Kidney capillary endothelial cell (primary cell): Measurements from ENCODE around the gene INO80D.
A peak's percentile ranks its signal among the peaks of the same experiment; 100 is the strongest.
"Not testable (repeated sequence)": the region's sequence is repeated elsewhere in the genome, so short reads cannot be mapped to it uniquely, and the experiment has no call there.

Experiments used
- DNase-seq: peaks from one replicate; pipeline ENCODE4 v3.0.0-alpha.2; 2018; ENCODE audit warnings: low spot score

The INO80D gene

DNA sequence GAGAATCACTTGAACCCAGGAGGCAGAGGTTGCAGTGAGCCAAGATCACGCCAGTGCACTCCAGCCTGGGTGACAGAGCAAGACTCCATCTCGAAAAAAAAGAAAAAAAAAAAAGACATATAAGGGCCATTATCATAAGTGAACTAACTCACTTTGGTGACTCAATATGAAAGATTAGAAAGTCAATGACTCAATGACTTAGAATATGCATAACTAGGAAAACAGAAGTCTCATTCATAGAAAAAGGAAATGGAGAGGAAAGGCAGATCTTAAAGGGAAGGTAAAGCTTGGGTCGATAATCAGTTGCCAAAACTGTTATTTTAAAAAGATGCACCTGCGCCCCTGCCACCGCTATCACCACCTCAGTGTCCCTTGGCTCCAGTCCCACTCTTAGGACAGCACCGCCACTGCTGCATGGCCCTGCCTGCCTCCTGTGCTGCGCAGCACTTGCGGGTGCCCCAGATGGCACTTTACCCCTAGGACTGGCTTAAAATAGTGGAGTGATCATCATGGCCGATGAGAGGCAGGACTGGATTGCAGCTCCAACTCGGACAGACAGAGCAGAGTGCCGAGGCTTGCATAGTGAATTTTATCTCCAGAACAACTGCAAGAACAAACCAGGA lies 54.7 kb downstream of the INO80D start:
- peak; percentile 10 for DNase-seq

DNA sequence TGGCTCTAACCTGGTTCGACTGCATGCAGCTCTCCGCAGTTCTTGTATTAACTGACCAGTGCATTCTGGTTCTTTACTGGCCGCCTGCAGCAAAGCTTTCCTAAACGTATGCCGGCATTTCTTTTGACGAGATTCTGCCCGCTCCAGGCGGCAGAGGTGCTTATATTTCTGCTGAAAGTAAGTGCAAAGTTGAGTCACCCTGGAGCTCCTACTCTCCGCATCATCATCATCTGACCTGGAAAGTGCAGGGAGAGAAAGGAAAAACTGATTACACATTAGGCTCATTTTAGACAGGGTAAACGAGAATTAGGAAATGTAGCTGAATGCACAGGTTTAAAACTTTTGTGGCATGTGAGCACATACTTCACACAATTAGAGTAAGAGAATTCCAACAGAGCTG lies 57.9 kb downstream of the INO80D start:
- no peak for DNase-seq

DNA sequence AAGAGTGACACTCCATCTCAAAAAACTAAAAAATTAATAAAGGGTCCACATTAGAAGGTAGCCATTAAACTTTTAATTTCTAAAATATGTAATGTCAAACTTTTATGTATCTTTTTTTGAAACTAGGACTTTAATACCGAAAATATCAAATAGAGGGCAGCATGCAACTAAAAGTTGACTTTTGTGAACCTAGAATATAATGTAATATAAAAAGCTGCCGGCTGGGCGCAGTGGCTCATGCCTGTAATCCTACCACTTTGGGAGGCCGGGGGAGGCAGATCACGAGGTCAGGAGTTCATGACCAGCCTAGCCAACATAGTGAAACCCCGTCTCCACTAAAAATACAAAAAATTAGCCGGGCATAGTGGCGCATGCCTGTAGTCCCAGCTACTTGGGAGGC lies 62.8 kb downstream of the INO80D start:
- no peak for DNase-seq

DNA sequence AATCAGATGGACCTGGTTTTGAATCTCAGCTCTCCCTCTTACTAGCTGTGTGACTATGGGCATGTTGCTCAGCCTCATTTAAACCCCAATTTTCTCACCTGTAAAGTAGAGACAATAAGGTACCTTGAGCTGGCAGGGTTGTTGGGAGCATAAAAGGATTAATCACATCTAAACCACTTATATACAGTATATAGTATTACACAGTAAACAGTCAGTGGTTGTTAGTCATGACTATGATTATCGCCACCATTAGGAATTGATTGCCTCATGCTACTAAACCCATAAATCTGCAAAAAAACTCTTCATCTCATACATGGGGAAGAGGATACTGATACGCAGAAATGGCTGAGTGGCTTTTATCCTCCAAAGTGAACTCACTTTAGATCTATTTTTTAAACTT lies 65.8 kb downstream of the INO80D start:
- no peak for DNase-seq

DNA sequence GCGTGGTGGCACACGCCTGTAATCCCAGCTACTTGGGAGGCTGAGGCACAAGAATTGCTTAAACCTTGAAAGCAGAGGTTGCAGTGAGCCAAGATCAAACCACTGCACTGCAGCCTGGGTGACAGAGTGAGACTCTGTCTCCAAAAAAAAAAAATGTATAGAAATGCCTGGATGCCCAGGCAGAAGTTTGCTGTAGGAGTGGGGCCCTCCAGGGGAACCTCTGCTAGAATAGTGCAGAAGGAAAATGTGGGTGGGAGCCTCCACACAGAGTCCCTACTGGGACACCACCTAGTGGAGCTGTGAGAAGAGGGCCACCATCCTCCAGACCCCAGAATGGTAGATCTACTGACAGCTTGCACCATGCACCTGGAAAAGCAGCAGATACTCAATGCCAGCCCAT lies 70.2 kb downstream of the INO80D start:
- DNase-seq: not testable (repeated sequence)

DNA sequence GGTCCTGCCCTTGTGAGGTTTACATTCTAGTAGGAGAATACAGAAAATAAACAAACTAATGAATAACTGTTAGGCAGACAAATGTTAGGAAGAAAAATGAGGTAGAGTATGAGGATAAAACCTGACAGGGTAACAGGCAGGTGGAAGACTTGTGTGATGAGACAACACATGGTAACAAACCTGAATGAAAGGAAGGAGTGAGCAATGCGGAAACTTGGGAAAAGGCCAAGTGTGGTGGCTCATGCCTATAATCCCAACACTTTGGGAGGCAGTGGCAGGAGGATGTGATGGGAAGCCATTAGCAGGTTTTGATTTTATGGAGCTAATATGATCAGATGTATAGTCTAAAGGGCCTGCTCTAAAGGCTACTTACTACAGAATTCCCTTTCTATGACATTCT lies 74.2 kb downstream of the INO80D start:
- no peak for DNase-seq

DNA sequence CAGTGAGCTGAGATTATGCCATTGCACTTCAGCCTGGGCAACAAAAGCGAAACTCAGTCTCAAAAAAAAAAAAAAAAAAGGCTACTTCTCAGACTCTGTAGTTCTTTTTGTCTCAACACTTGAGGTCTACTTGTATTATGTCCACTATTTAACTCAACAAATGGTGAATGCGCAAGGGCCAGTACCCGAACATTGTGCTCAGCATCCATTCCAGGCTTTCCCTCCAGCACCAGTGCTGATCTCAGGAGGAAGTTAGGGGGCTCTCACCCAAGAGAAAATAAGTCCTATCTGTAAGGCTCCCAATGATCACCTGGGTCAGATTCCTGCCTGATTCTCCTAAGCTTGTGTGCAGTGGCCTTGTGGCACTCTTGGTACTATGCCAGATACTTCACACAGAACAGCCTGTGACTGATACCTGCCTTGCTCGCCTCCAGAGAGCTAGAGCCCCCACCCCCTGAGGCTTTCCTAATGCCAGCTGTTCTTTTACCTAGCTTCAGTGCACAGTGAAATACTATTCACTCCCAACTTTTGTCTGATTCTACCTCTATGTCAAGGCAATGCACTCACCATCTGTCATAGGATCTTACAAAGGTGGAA lies 74.9 kb downstream of the INO80D start:
- no peak for DNase-seq

DNA sequence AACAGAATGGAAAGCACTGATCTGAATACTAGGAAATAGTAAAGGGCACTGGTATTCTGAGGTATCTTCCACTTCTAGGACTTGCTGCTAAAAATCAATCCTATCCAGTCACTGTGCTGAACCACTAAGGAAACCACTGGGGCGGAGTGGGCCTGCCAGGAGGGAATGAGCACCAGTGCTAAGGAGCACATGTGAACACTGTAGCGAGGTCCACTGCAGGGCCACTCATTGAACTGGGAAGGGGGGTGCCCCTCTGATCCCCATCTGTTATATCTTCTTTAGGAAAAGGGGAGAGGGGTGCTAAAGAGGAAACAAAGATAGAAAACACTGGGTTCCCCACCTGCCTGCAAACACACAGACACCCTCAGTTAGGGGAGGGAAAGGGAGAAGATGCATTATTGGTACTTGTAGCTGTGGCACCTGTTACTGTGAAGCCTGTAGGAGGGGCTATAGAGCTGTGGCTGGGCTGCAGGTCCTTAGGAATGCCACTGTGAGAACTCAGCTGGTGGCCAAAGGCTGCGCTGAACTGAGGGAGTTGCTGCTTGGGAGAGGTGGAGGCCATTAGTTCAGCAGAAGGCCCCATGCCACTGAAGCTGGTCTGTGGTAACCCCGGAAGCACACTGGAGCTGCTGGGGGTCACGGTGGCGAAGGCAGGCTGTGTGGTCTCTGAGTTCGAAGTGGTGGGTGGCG lies 81.8 kb downstream of the INO80D start:
- DNase-seq: no peak

DNA sequence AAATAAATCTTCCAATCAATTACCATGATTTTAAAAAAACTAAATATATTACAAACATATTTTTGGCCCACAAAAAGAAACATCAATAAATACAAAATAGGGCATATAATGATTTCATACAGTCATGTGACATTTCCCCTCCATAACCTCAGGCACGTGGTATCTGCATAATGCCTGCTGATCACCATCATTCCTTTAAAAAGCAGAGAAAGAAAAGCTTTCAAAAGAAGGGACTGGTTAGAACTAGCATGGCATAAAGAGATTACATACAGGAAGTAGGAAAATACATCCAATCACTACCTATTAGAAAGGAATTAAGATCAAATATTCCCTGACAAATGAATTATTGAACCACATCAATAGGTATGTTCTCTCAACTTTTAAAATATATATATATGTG lies 83.5 kb downstream of the INO80D start:
- no peak for DNase-seq

DNA sequence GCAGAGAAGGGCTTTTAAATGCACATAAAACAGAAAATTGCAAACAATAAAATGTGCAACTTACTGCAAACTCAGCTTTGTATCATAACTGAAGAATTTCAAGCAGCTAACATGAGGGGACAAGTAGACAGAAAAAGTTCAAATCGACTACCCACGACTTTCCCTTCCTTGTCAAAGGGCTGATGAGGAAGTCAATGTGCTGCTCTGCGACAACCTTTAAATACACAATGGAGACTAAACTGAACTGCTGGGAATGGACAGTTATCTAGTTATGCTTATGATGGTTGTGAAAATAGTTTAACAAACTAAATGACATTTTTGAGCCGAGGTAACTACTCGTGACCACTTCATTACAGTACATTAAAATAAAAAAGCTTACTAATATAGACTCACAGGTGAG lies 84.1 kb downstream of the INO80D start:
- DNase-seq: no peak

DNA sequence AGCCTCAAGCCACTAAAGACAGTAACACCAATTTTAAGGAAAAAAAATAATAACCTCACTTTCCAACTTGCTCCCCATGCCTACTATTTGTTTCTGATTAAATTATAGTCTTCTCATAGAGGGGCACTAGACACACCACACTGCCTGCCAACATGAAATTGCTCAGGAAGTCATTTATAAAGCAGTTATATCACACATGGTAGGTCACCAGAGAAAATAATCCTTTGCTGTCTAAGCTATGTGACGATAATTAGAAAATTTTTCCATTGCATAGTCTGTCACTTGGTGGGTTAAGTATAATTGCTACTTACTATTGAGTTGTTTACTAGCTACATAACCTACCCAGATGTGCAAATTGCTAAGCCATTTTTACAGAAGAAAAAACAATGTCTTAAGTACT lies 85.2 kb downstream of the INO80D start:
- DNase-seq: no peak

DNA sequence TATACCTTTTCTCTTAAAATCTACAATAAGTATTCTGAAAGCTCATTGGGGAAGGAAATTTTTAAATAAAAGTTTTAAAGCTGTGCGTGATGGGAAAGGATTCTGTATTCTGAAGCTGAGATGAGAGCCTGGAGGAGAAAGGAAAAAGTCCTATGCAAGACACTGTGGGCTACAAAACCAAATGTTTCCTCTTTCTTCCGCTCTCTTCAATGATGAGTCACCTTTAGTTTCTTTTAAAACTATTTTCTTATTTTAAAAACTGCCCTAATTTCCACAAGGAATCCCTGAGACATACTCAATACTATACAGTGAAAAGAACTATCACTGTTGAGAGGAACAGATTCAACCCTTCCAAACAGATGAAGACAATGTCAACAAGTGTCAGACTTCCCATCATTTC lies 87.4 kb downstream of the INO80D start:
- DNase-seq: no peak

DNA sequence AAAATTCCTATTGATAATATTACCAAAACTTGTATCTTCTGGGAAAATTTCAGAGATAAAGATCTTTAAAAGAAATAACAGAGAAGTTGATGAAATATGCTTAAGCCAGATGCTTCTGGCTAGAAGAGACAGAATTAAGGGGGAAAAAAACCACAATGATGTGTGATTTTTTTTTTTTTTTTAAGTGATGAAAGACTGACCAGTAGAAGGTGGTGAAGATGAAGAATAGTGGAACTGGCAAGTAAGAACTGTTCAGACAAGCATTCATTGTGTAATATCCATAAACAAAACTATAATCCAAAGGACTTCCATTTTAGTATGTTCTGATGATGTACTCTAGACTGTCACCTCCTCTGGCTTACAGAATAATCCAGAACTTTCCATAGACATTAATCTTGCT lies 89.8 kb downstream of the INO80D start:
- DNase-seq: no peak

DNA sequence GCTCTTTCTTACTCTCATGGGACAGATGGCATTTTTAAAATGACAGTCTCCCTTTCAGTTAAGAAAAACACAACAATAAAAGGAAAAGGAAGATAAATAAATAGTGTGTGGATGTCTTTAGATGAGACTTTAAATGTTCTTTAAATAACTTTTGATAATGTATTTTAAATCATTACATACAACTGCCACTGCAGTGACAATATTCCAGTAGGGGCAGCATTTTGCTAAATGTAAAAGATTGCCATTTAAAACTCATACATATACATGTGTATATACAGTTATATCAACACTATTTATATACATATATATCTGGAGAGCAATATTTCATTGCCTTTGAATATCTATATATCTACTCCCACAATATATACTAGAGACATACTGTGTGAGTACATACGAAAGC lies 90.7 kb downstream of the INO80D start:
- DNase-seq: no peak

DNA sequence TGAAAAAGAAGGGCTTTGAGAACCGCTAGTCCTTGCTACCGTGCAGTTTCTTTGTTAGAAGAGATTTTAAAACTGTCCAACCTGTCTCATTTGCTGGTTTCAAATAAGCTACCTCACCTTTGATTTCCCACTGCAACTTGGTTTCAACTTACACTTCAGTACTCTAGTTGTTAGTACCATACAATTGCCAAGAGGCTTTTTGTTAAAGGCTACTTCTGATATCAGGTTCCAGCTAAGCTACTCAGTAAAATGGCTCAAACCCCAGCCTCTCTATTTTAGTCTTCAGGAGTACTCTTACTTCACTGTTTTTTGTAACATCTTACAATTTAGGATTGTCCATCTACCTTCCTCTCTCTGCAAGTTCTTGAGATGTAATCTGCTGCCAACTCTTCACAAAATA lies 91.6 kb downstream of the INO80D start:
- no peak for DNase-seq

DNA sequence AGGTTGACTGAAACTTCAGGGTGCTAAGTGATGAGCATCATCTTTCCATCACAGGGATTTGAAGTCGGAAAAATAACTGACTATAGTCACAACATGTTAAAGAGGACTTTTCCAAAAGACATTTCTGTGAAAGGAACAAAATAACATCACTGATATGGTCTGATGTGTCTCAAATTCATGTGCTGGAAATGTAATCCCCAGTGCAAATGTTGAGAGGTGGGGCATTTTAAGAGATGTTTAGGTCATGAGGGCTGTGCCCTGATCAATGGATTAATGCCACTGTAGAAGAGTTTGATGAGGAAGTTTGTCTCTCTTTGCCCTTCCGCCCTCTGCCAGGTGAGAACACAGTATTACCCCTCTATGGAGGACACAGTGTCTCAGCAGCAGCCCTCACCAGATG lies 95.9 kb downstream of the INO80D start:
- DNase-seq: no peak

DNA sequence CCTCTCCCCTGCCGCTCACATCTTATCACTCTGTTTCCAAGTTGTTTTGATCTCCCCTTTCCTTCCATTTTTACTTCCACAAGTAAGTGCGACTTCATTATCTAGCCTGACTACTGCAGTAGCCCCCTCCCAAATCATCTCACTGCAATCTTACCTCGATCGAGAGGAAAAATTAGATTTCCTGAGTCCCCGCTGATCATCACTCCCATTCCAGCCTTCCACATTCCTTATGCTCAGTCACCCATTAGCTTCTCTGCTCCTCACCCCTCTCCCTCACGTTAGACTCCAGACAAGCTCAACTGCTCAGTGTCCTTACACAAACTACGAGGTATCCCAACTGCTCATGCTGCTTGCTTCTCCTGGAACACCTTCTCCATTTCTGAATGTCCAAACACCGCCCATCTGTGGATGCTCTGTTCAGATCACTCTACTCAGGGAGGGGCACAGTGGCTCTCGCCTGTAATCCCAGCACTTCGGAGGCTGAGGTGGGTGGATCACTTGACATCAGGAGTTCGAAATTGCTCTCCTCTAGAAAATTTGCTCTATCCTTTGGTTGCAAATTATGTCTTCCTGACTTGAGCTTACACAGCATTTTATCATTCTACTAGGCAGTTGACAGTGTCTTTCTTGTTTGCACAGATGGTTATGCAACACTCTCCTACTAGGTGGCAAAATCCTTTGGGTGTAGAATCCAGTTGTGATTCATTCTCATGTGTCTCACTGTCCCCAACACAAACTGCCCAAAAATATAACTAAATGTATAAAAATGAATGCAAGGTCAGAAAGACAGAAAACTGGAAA lies 96.5 kb downstream of the INO80D start:
- no peak for DNase-seq

DNA sequence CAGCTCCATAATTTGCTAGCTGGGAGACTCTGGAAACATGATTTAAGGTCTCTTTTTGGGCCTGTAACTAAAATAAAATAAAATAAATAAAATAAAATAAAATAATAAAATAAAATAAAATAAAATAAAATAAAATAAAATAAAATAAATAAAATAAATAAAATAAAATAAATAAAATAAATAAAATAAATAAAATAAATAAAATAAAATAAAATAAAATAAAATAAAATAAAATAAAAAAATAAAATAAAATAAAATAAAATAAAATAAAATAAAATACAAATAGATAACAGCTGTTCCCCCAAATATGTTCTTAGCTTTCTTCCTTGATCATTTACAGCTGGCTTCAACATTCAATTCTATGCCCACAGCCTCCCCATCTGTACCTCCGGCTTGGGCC lies 97.3 kb downstream of the INO80D start:
- DNase-seq: not testable (repeated sequence)

DNA sequence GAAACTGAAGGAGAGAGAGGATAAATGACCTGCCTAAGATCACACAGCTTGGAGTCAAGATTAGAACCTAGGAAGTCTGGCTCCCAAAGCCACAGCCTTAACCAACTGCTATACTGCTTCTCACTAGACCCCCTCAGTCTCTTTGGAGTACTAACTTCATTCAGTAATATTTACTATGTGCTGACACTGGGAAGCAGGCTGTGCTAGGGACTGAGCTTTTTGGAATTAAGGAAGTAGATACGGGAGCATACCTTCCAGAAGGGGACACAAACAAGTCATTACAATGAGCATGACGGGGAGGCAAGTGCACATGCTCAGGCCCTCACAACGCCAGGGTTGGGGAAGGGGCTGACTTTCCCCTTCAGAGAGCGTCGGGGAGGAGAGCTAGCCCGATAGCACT lies 97.7 kb downstream of the INO80D start:
- no peak for DNase-seq

DNA sequence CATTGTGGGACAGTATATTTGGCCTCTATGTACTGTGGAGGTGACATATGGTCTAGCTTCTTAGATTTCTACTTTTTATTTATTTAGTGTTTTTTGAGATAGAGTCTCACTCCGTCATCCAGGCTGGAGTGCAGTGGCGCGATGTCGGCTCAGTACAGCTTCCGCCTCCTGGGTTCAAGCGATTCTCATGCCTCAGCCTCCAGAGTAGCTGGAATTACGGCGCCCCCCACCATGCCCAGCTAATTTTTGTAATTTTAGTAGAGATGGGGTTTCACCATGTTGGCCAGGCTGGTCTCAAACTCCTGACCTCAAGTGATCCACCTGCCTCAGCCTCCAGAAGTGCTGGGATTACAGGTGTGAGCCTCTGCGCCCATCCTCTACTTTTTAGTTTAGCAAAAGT lies 99.6 kb downstream of the INO80D start:
- DNase-seq: not testable (repeated sequence)

DNA sequence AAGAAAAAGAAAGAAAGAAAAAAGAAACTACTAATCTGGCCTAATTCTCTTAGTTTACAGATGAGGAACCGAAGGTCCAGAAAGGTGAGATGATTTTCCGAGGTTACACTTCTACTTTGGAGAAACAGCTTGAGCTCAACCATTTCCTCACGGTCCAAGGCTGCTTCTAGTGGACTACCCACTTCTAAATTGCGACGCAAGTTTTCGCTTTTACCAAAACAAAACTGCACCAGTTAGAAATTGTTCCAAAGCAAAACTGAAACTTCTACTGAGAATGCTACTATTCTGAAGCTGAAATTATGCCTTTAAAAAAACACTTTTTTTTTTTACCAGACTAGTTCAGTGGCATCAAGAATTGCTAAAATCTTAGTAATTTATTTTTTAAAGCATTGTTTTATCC lies 101.6 kb downstream of the INO80D start:
- no peak for DNase-seq

DNA sequence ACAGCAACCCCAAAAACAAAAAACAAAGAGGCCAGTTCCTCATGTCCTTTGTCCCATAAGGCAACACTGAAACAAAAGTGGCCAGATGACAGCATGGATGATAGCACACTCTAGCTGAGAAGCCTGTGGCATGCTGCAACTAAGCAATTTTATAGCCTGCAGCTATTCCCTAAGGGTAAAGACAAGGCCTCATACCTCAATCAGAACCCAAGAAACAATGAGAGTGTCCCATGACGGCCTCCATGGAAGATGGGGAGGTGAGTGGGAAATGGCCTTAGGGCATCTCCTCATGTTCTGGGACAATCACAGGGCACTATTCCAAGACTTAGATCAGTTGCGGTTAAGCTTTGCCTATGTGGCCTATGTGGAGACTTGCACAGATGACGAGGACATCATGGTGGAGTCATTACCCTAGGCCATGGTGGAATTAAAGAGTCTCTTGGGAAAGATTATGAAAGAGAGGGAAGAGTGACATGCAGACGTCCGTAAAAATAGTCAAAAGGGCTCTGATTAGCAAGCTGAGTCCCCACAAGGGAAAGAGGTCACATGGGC lies 103.1 kb downstream of the INO80D start:
- no peak for DNase-seq

DNA sequence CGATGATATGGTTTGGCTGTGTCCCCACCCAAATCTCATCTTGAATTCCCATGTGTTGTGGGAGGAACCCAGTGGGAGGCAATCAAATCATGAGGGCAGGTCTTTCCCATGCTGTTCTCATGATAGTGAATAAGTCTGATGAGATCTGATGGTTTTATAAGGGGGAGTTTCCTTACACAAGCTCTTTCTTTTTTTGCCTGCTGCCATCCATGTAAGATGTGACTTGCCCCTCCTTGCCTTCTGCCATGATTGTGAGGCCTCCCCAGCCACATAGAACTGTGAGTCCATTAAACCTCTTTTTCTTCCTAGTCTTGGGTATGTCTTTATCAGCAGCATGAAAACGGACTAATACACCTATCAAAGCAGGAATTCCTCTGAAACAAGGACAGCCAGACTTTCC lies 107.2 kb downstream of the INO80D start:
- not testable (repeated sequence) for DNase-seq
